ENCODE data around the gene SPTBN4.

SPTBN4 gene

GRCh38 chr19:40502647-40503319, 36.0 kb downstream of the SPTBN4 start:
- TF ChIP-seq CTCF (IDR thresholded peaks at IDR 0.05; ENCODE audit: low read depth, low read length): no peak
- no peaks in the 10 kb centered on the region for H3K9me3 ChIP-seq (ENCODE audit: severe bottlenecking)
- DNase-seq: no peak

GRCh38 chr19:40503320-40503695, 36.5 kb downstream of the SPTBN4 start:
- no peak for TF ChIP-seq CTCF (IDR thresholded peaks at IDR 0.05; ENCODE audit: low read depth, low read length)
- no peak overlapping the region for H3K4me3 ChIP-seq (ENCODE audit: low read depth, low read length)
- no peaks in the 10 kb centered on the region for H3K36me3 ChIP-seq
- H3K27ac ChIP-seq: no peak overlapping the region
- no peak for DNase-seq
- no peaks in the 10 kb centered on the region for H3K27me3 ChIP-seq (ENCODE audit: insufficient read depth, low read depth, severe bottlenecking)
- H3K9me3 ChIP-seq (ENCODE audit: severe bottlenecking): no peaks in the 10 kb centered on the region

More at GRCh38 chr19:40502647-40503319, 36.0 kb downstream of the SPTBN4 start:
- Histone ChIP-seq H3K4me3 (ENCODE audit: low read depth, low read length) (no peak overlapping the region), H3K27ac (no peak overlapping the region), H3K27me3 (ENCODE audit: insufficient read depth, low read depth, severe bottlenecking) (no peaks in the 10 kb centered on the region), H3K36me3 (no peaks in the 10 kb centered on the region)

- H3K36me3 ChIP-seq: no peaks in the 10 kb centered on the region
- no peaks in the 10 kb centered on the region for H3K27me3 ChIP-seq (ENCODE audit: insufficient read depth, low read depth, severe bottlenecking)
- TF ChIP-seq CTCF (IDR thresholded peaks at IDR 0.05; ENCODE audit: low read depth, low read length): no peak
- no peak overlapping the region for H3K27ac ChIP-seq
- no peak overlapping the region for H3K4me3 ChIP-seq (ENCODE audit: low read depth, low read length)
- H3K9me3 ChIP-seq (ENCODE audit: severe bottlenecking): no peaks in the 10 kb centered on the region
- DNase-seq: no peak
These were observed 39.3 kb downstream of the SPTBN4 start for GRCh38 chr19:40506099-40506498.

- TF ChIP-seq CTCF (IDR thresholded peaks at IDR 0.05; ENCODE audit: low read depth, low read length): no peak
- no peak overlapping the region for H3K4me3 ChIP-seq (ENCODE audit: low read depth, low read length)
- H3K9me3 ChIP-seq (ENCODE audit: severe bottlenecking): no peaks in the 10 kb centered on the region
- DNase-seq: no peak
- H3K27ac ChIP-seq: no peak overlapping the region
- H3K27me3 ChIP-seq (ENCODE audit: insufficient read depth, low read depth, severe bottlenecking): peaks cover 5% of the 10 kb centered on the region
- H3K36me3 ChIP-seq: no peaks in the 10 kb centered on the region
These were observed 41.1 kb downstream of the SPTBN4 start for GRCh38 chr19:40507892-40508291.

GRCh38 chr19:40508739-40509260, 42.0 kb downstream of the SPTBN4 start:
- Histone ChIP-seq H3K36me3 (no peaks in the 10 kb centered on the region), H3K9me3 (ENCODE audit: severe bottlenecking) (peaks cover 1% of the 10 kb centered on the region), H3K27me3 (ENCODE audit: insufficient read depth, low read depth, severe bottlenecking) (peaks cover 11% of the 10 kb centered on the region), H3K27ac (no peak overlapping the region), H3K4me3 (ENCODE audit: low read depth, low read length) (no peak overlapping the region)
- no peak for TF ChIP-seq CTCF (IDR thresholded peaks at IDR 0.05; ENCODE audit: low read depth, low read length)
- DNase-seq: no peak
